Lower lobe of right lung (tissue), 2 donors: ENCODE results near the gene CHRNA10. TPM values are rescaled to one million over a fixed set of nuclear protein-coding genes. Genes with fewer than 3 reads are reported as not detected.

ENCODE experiments used
- ATAC-seq, 2 donors: fragments of 200-7000 bp; cut with Tn5 transposase; one replicate each; pipeline ENCODE4 v1.9.1; 2020 to 2022; ENCODE audit warnings: mild to moderate bottlenecking in 2 of 2, moderate library complexity in 2 of 2
- DNase-seq: peaks from one replicate; pipeline ENCODE4 v3.0.0-alpha.2; 2020
- H3K27ac ChIP-seq: fragments of 200-600 bp; one replicate; pipeline ENCODE4 v1.8.0; 2022
- H3K27me3 ChIP-seq: fragments of 200-600 bp; one replicate; pipeline ENCODE4 v1.8.0; 2022; ENCODE audit warnings: low read depth
- H3K36me3 ChIP-seq: fragments of 200-600 bp; one replicate; pipeline ENCODE4 v1.8.0; 2022; ENCODE audit warnings: mild to moderate bottlenecking
- H3K4me1 ChIP-seq: fragments of 200-600 bp; one replicate; pipeline ENCODE4 v1.8.0; 2022
- H3K4me3 ChIP-seq: fragments of 200-600 bp; one replicate; pipeline ENCODE4 v1.8.0; 2022; ENCODE audit warnings: mild to moderate bottlenecking
- H3K9me3 ChIP-seq: fragments of 200-600 bp; one replicate; pipeline ENCODE4 v1.8.0; 2022
- intact Hi-C: fragments of 100-400 bp; cut with DNase I; formaldehyde crosslinking; loops from one replicate; pipeline ENCODE4 v1.11.0; 2022
- total RNA-seq: library from RNA; stranded (reverse); fragmentation: NEBNext Ultra II Directional; extraction: Animal tissue kit (Norgen Biotek cat#: 25700); gene quantifications from one replicate; pipeline ENCODE4 v1.2.1, GENCODE V29; 2021
- TF ChIP-seq, protein P1 (sequence below): fragments of 200-600 bp; IDR thresholded peaks from one replicate; pipeline ENCODE4 v1.8.0; 2022; ENCODE audit warnings: antibody characterized with exemption, mild to moderate bottlenecking
- donor health status: DM: no; HTN: yes; CAD: no; lungs with severe emphysema.

The CHRNA10 gene
- total RNA-seq, 1 donor from 2014 or later = 1.7 TPM

- peaks cover 19% of the 10 kb centered on the region for H3K4me1 ChIP-seq
- H3K4me3 ChIP-seq = peak overlapping the region; percentile 67
- peak; percentile 88 for DNase-seq
- TF ChIP-seq, protein P1, sequence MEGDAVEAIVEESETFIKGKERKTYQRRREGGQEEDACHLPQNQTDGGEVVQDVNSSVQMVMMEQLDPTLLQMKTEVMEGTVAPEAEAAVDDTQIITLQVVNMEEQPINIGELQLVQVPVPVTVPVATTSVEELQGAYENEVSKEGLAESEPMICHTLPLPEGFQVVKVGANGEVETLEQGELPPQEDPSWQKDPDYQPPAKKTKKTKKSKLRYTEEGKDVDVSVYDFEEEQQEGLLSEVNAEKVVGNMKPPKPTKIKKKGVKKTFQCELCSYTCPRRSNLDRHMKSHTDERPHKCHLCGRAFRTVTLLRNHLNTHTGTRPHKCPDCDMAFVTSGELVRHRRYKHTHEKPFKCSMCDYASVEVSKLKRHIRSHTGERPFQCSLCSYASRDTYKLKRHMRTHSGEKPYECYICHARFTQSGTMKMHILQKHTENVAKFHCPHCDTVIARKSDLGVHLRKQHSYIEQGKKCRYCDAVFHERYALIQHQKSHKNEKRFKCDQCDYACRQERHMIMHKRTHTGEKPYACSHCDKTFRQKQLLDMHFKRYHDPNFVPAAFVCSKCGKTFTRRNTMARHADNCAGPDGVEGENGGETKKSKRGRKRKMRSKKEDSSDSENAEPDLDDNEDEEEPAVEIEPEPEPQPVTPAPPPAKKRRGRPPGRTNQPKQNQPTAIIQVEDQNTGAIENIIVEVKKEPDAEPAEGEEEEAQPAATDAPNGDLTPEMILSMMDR = no peak
- H3K36me3 ChIP-seq = no peaks in the 10 kb centered on the region
- no peaks in the 10 kb centered on the region for H3K27me3 ChIP-seq
- intact Hi-C loops = no loop called here
- peak overlapping the region; percentile 73 for H3K27ac ChIP-seq
- H3K9me3 ChIP-seq = no peaks in the 10 kb centered on the region
- ATAC-seq = peak; percentile 96
Measured at GRCh38 chr11:3642071-3642951, 28.9 kb downstream of the CHRNA10 start.

DNA sequence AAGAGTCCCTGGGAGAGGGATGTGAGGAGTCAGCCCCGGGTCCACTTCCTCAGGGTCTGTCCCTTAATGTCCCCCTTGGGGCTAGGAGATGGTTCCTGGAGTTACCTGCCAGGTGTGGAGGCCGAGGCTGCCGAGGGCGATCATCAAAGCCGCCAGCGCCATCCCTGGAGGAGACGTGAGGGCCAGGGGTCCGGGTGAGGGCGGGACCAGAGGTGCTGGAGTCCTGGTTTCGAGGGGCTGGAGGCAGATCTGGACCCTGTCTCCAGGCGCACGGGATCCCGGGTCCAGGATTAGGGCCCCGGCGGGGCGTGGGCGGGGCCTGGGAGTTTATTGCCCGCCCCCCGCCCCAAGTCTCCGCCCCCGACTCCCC, 29.5 kb downstream of the CHRNA10 start, which contains the start of gene ART5:
Gene ART5 (minus strand): TSS at position 292 of the 370 bp plus-strand sequence. CDS start 130 bp downstream, at position 162.
- Histone ChIP-seq H3K36me3 (no peaks in the 10 kb centered on the region), H3K4me3 (peak within 1 kb of the TSS; percentile 67), H3K27ac (peak within 1 kb of the TSS; percentile 73), H3K4me1 (peaks cover 19% of the 10 kb centered on the region), H3K9me3 (no peaks in the 10 kb centered on the region), H3K27me3 (no peaks in the 10 kb centered on the region)
- no peak for ATAC-seq
- DNase-seq = no peak
- TF ChIP-seq, protein P1 = no peak
- intact Hi-C loops = no loop called here

DNA sequence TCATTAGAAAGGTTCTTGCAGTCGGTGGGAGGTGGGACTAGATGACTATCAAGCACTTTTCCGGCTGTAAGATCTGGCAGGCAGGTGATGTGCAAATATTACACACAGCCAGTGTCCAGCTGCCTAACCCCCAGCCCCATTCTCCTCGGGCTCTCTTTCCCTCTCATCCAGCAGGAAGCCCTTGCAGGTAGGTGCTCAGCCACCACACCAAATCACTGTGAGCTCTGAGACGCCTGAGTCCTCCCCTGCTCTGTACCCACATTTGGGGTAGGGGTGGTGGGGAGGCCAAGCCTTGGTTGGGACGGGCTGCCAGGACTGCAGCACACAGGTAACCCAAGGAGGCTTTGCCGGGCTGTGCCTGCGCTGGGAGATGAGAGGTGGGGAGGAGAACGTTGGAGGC, 30.0 kb downstream of the CHRNA10 start:
- no peaks in the 10 kb centered on the region for H3K9me3 ChIP-seq
- H3K4me3 ChIP-seq = no peak overlapping the region
- ATAC-seq = no peak
- H3K27me3 ChIP-seq = no peaks in the 10 kb centered on the region
- peaks cover 19% of the 10 kb centered on the region for H3K4me1 ChIP-seq
- H3K27ac ChIP-seq = no peak overlapping the region
- no peaks in the 10 kb centered on the region for H3K36me3 ChIP-seq
- TF ChIP-seq, protein P1 = no peak
- intact Hi-C loops = no loop called here
- DNase-seq = no peak

DNA sequence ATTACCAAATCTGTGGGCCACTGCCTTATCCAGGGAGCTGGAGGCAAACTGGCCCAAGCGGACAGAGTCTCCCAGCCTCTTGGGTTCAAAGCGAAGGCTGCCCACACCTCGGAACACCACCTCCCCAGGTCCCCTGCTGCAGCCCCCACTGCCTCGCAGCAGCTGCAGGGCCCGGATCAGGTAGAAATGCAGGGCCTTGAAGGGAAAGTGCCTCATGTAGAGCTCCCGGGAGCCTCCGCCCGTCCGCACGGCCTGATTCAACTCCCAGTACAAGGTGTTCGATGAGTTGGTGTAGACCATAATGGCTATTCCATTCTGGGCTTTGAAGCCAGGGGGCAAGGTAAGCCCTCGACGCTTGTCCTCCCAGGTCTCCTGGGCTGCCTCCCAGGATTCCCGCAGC, 31.3 kb downstream of the CHRNA10 start:
- DNase-seq (no peak), ATAC-seq (no peak)
- Histone ChIP-seq H3K36me3 (no peaks in the 10 kb centered on the region), H3K27ac (no peak overlapping the region), H3K4me1 (peaks cover 16% of the 10 kb centered on the region), H3K9me3 (no peaks in the 10 kb centered on the region), H3K27me3 (no peaks in the 10 kb centered on the region), H3K4me3 (no peak overlapping the region)
- intact Hi-C loops = no loop called here
- TF ChIP-seq, protein P1 = no peak

- no peak for ATAC-seq
- H3K36me3 ChIP-seq = no peaks in the 10 kb centered on the region
- no peaks in the 10 kb centered on the region for H3K9me3 ChIP-seq
- H3K4me3 ChIP-seq = no peak overlapping the region
- no peak for DNase-seq
- intact Hi-C loops = no loop called here
- peaks cover 13% of the 10 kb centered on the region for H3K4me1 ChIP-seq
- no peak overlapping the region for H3K27ac ChIP-seq
- no peaks in the 10 kb centered on the region for H3K27me3 ChIP-seq
- TF ChIP-seq, protein P1 = no peak
Measured at GRCh38 chr11:3638513-3638912, 32.7 kb downstream of the CHRNA10 start.
